CD4-positive, alpha-beta T cell treated with Interleukin-6 at 100 ng/mL for 8 hours (primary cell): ENCODE measurements around the gene UFSP1.
"Not testable (repeated sequence)": the region's sequence is repeated elsewhere in the genome, so short reads cannot be mapped to it uniquely, and the experiment has no call there.

Experiments used
- DNase-seq: peaks from one replicate; pipeline ENCODE4 v3.0.0-alpha.2; 2020; ENCODE audit warnings: mixed read lengths, low spot score

Gene UFSP1

DNA sequence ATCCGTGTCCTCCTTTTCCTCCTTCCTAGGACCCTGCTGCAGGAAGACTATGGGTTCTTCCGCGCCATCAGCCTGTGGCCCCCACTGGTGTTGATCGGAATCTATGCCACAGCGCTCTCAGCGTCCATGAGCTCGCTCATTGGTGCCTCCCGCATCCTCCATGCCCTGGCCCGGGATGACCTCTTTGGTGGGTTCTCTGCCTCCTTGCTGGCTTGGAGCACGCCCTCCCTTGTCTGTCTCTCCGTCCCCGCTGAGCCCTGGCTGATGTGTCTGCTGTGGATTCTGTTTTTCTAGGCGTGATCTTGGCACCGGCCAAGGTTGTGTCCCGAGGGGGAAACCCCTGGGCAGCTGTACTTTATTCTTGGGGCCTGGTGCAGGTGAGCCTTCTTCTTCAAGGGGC, 29.7 kb downstream of the UFSP1 start:
- no peak for DNase-seq

DNA sequence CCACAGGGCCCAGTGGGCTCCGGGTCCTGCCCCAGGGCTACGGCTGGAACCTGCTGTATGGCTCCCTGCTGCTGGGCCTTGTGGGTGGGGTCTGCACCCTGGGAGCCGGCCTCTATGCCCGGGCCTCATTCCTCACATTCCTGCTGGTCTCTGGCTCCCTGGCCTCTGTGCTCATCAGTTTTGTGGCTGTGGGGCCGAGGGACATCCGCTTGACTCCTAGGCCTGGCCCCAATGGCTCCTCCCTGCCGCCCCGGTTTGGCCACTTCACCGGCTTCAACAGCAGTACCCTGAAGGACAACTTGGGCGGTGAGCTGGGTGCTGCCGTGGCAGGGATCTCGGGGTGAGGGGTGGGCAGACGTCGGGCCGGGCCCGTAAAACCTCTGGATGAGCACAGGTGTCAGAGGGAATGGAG, 32.6 kb downstream of the UFSP1 start:
- DNase-seq = no peak

DNA sequence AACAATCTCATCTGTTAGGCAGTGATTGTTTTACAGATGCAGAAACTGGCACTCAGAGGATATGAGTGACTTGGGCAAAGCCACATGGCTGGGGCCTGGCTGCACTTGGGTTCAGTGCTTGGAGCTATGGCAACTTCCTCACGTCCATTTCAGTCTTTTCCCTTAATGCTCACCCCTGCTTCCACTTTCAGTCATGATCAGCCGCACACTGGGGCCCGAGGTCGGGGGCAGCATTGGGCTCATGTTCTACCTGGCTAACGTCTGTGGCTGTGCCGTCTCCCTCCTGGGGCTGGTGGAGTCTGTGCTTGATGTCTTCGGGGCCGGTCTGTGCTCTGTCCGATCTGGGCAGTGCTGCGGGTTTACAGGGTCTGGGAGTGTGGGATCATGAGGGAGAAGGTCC, 34.0 kb downstream of the UFSP1 start:
- DNase-seq = no peak

DNA sequence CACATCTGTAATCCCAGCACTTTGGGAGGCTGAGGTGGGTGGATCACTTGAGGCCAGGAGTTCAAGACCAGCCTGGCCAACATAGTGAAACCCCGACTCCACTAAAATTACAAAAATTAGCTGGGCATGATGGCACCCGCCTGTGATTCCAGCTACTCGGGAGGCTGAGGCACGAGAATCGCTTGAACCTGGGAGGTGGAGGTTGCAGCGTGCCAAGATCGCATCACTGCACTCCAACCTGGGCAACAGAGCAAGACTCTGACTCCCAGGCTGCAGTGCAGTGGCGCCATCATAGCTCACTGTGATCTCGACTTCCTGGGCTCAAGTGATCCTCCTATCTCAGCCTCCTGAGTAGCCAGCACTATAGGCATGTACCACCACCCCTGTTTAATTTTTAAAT, 34.6 kb downstream of the UFSP1 start:
- DNase-seq = not testable (repeated sequence)

DNA sequence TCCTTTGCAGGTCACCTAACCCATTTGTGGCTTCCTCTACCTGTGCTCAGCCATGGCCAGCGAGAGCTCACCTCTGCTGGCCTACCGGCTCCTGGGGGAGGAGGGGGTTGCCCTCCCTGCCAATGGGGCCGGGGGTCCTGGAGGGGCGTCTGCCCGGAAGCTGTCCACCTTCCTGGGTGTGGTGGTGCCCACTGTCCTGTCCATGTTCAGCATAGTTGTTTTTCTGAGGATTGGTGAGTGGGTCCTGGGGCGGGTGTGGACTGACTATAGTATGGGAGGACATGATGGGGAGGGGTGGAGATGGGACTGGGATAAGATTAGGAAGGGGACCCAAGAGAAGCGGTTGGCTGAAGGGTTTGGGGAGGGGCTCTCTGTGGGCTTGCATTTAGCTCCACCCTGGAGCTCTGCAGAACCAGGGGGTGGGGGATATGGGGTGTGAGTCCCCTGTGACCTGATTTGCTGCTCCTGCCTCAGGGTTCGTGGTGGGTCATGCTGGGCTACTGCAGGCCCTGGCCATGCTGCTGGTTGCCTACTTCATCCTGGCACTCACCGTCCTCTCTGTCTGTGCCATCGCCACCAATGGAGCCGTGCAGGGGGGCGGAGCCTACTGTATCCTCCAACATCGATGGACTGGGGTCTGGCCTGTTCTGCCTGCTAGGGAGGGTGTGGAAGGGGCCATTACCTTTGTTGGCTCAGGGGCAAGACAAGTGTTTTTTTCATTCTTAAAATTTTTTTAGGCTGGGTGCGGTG, 35.2 kb downstream of the UFSP1 start:
- DNase-seq = no peak

DNA sequence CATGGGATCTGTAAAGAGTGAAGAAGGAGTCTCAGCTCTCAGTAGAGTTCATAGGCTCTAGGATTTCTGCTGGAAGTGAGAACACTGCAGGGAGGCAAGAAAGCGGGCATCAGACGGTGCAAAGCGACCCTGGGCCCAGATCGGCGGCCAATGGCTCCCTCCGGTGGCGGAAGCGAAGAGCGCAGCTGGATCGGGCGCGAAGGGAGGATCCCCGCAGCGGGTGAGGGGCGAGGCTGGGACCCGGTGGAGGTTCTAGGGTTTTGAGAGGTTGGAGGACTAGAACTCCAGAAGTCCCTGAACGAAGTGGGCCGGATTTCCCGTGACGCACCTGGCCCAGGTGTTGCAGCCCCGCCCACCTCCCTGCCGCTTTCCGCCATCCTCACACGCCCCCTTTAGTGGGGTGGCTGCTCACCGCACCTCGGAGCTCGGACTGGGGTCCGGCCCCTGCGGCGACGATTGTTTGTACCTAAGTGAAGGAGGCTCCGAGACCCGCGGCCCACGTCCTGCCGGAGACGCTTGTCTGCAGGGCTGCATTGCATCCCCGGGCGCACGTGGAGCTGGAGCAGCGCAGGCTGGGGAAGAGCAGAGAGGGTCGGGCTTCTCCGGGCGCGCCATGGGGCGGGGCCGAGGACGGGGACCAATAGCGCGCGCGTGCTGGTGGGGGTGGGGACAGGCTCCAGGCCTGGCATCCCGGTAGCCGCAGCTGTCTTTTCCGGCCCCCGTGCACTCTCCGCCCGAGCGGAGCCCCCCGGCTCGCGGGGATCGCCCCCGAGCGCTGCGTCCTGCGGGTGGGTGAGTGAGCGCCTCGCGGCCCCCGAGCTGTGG, 37.3 kb downstream of the UFSP1 start, which contains the start of gene SLC12A9:
TSS of gene SLC12A9 (plus strand) at position 666 of the 825 bp plus-strand sequence. CDS start 1,485 bp downstream, outside the sequence.
- DNase-seq = peak; percentile 83

DNA sequence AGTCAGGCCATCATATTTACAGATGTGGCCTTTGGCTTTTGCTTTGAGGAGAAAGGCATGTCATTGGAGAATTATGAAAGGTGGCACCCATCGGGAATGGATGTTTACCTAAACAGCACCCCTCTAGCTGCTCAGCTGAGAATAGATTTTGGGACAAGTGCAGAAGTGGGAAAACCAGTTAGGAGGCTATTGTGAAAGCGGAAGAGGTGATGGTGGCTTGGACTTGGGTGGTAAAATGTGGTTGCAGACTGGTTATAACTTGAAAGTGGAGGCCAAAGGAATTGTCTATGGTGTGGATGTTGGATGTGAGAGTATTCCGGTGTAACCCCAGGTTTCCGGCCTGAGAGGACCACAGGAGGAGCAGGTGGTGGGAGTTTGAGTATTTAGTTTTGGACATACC, 42.2 kb downstream of the UFSP1 start:
- no peak for DNase-seq

DNA sequence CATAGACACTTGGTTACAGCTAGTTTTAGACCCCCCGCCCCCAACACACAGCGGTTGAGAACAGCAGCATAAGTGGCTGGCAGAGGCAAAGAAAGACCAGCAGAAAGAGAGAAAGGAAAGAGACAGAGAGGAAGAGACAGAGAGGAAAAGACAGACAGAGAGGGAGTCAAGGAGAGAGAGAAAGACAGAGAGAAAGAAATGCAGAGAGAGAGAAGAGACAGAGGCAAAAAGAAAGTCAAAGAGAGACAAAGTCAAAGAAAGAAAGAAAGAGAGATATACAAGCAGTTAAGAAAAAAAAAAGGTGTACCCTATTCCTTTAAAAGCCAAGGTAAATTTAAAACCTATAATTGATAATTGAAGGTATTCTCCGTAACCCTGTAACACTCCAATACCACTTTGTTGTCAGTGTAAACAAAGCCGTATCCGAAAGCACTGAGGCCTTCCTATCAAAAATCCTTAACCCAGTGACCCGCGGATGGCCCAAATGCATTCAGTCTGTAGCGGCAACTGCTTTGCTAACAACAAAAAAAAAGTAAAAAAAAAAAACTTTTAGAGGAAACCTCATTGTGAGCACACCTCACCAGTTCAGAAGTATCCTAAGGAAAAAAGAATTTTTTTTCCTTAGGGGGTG, 48.9 kb downstream of the UFSP1 start:
- no peak for DNase-seq

DNA sequence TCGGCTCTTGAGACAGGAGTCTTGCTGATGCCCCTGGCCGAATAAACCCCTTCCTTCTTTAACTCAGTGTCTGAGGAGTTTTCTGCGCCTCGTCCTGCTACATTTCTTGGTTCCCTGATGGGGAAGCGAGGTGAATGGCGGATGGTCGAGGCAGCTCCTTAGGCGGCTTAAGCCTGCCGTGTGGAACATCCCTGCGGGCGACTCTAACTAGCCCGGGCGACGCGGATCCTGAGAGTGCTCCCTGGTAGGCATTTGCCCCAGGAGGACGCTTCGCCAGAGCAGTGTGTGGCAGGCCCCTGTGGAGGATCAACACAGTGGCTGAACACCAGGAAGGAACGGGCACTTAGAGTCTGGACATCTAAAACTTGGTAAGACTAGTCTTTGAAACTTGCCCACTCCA, 50.2 kb downstream of the UFSP1 start:
- no peak for DNase-seq
